ENCODE measurements around the gene TULP4.

DNA sequence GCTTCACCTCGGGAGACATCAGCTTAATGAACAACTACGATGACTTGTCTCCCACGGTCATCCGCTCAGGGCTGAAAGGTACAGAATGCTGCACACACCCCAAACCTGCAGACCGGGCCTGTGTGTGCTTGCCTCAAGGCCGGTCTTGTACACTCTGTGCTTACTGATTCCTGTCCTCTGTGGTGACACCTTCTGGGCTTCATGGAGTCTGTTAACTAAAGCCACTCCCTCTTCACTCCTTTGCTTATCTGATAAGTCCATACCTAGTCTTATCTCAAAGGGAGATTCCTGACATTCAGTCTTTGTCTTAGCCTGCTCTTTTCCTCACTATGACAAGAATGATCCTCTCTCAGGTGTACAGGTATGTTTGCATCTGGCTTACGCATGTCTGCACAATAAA lies 139.9 kb downstream of the TULP4 start:
- TF ChIP-seq CTCF (IDR thresholded peaks at IDR 0.05) (no peak), POLR2AphosphoS5 (IDR thresholded peaks at IDR 0.05) (no peak)
